ENCODE data around the gene PAPPA2. TPM values are rescaled to one million over a fixed set of nuclear protein-coding genes. Genes with fewer than 3 reads are reported as not detected.
"Not testable (repeated sequence)": the region's sequence is repeated elsewhere in the genome, so short reads cannot be mapped to it uniquely, and the experiment has no call there.

The PAPPA2 gene
- total RNA-seq, 1 experiment from 2014 or later: 1.2 TPM

DNA sequence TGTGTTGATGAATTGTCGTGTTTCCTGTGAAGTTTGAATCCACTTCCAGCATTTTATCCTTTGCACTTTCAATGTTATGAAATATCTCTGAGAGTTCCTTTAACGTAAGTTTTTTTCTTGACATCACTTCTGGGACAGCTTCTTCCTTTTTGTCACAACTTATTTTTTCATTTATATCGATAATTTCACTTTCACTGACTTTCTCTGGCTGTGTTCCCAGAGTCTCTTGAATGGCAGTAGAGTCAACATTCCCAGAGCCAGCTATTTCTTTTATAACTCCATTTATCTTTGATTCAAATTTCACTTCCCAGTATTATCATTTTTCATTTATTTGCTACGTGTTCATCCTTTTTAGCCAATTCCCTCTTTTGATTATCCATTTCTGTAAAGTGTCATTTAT, 256.5 kb downstream of the PAPPA2 start:
- DNase-seq (ENCODE audit: low read depth in 1 of 2, low spot score in 2 of 2): no peak
- no peaks in the 10 kb centered on the region for H3K36me3 ChIP-seq
- H3K9me3 ChIP-seq (replicated peaks): no peaks in the 10 kb centered on the region
- no peaks in the 10 kb centered on the region for H3K27me3 ChIP-seq (replicated peaks)
- no peaks in the 10 kb centered on the region for H3K4me1 ChIP-seq (replicated peaks)
- H3K27ac ChIP-seq: no peak overlapping the region
- H3K4me3 ChIP-seq: no peak overlapping the region

DNA sequence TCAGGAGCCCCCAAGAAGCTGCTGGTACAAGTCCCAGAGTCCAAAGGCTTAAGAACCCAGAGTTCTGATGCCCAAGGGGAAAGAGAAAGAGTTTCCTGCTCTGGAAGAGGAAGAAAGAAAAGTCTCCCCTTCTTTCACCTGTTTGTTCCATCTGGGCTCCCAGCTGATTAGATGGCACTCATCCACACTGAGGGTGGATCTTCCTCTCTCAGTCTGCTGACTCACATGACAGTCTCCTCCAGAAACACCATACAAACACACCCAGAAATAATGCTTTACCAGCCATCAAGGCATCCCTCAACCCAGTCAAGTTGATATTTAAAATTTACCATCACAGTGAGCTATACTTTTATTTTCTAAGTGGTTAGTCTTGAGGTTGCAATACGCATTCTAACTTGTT, 257.9 kb downstream of the PAPPA2 start:
- Histone ChIP-seq H3K27ac (no peak overlapping the region), H3K27me3 (replicated peaks) (no peaks in the 10 kb centered on the region), H3K9me3 (replicated peaks) (no peaks in the 10 kb centered on the region), H3K4me3 (no peak overlapping the region), H3K4me1 (replicated peaks) (no peaks in the 10 kb centered on the region), H3K36me3 (no peaks in the 10 kb centered on the region)
- DNase-seq (ENCODE audit: low read depth in 1 of 2, low spot score in 2 of 2): no peak

DNA sequence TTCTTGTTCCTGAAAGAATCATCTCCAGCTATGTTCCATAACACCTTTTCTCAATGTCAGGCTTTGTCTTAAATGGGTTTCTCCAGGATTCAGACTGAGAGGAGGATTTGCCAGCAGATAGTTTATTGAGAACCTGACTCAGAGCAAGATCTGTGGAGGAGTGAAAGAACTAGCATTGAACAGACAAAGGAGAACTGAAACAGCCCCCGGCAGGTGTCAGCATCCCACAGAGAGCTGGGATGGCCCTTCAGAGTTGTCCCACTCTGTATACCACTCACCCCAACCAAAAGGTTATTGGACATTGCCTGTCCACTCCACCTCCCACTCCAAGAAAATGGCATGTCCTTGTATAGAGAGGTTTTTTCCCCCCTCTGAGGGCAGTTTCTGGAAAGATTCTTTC, 270.7 kb downstream of the PAPPA2 start:
- no peak overlapping the region for H3K4me3 ChIP-seq
- no peaks in the 10 kb centered on the region for H3K4me1 ChIP-seq (replicated peaks)
- no peaks in the 10 kb centered on the region for H3K36me3 ChIP-seq
- no peak overlapping the region for H3K27ac ChIP-seq
- no peak for DNase-seq (ENCODE audit: low read depth in 1 of 2, low spot score in 2 of 2)
- no peaks in the 10 kb centered on the region; the same call in 1 of the 2 replicates for H3K9me3 ChIP-seq (replicated peaks)
- H3K27me3 ChIP-seq (replicated peaks): no peaks in the 10 kb centered on the region

DNA sequence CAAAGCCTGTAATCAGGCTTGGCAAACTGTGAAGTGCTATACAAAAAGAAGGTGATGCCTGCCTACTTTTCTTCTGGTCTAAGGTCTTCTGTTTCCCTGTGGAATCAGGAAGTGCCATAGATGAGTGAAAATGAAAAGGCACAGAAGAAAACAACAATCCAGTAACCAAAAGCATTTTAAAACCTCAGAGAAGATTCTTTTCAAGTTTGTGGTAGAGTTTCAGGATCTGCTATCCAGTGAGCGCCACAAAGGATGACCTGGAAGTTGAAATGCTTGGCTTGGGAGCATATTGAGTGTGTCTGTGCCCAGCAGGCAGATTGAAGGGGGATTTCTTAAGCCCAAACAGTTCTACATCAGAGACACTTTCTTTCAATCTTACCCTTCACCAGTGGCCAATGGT, 272.2 kb downstream of the PAPPA2 start:
- no peaks in the 10 kb centered on the region for H3K36me3 ChIP-seq
- no peaks in the 10 kb centered on the region for H3K27me3 ChIP-seq (replicated peaks)
- no peak overlapping the region for H3K27ac ChIP-seq
- no peak overlapping the region for H3K4me3 ChIP-seq
- H3K4me1 ChIP-seq (replicated peaks): no peaks in the 10 kb centered on the region
- no peak for DNase-seq (ENCODE audit: low read depth in 1 of 2, low spot score in 2 of 2)
- no peaks in the 10 kb centered on the region; the same call in 1 of the 2 replicates for H3K9me3 ChIP-seq (replicated peaks)

DNA sequence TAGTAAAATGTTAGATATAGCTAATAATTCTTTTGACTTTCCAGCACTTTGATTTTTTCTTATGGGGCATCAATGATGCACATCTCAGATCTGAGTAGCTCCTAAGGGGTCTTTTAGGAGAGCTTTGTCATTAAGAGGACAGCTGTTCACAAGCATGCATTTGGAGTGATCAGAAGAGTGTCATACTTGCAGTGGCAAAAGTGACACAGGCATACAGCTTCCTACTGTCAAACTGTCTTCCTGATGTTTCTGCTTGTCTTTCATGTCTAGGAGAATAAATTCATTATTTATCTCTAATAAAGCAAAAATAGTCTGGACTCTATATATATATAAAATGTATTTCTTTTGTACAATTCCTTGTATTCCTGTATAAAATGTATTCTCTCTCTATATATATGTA, 273.0 kb downstream of the PAPPA2 start:
- Histone ChIP-seq H3K4me3 (no peak overlapping the region), H3K27ac (no peak overlapping the region), H3K27me3 (replicated peaks) (no peaks in the 10 kb centered on the region), H3K9me3 (replicated peaks) (no peaks in the 10 kb centered on the region; the same call in 1 of the 2 replicates), H3K36me3 (no peaks in the 10 kb centered on the region), H3K4me1 (replicated peaks) (no peaks in the 10 kb centered on the region)
- no peak for DNase-seq (ENCODE audit: low read depth in 1 of 2, low spot score in 2 of 2)

DNA sequence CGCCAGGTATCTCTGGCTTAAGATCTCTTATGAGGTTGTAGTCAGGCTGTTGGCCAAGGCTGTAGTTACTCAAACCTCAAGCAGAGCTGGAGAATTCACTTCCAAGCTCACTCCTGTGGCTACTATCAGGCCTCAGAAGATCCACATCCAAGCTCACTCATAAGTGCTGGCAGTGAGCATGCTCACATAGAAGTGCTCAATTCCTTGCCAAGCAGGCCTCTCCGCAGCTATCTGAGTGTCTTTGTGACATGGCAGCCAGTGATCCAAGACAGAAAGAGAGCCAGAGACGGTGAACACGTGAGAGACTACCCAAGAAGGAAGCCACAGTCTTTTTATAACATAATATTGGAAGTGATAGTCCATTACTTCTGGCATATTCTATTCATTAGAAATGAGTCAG, 278.2 kb downstream of the PAPPA2 start:
- peaks cover 9% of the 10 kb centered on the region for H3K4me1 ChIP-seq (replicated peaks)
- no peak overlapping the region for H3K27ac ChIP-seq
- no peak for DNase-seq (ENCODE audit: low read depth in 1 of 2, low spot score in 2 of 2)
- H3K4me3 ChIP-seq: no peak overlapping the region
- no peaks in the 10 kb centered on the region for H3K36me3 ChIP-seq
- H3K9me3 ChIP-seq (replicated peaks): no peaks in the 10 kb centered on the region; the same call in 1 of the 2 replicates
- H3K27me3 ChIP-seq (replicated peaks): no peaks in the 10 kb centered on the region

DNA sequence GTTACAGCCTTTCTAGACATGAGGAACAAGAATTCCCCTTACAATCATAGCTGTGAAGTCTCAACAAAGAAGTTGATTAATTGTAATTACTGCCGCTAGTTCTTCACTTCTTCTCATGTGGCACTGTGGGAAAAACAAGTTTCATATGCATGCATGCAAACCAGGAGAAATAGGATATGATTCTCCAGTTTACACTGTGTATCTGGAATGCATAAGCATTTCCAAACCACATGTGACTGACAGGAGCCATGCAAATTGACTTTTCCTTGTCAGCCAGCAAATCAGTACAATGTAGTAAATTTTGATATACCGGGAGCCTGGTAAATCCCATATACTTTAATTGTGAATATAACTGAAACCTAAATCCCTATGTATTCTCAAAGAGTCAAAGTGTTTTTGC, 279.3 kb downstream of the PAPPA2 start:
- H3K9me3 ChIP-seq (replicated peaks): no peaks in the 10 kb centered on the region; the same call in 1 of the 2 replicates
- no peak for DNase-seq (ENCODE audit: low read depth in 1 of 2, low spot score in 2 of 2)
- no peak overlapping the region for H3K4me3 ChIP-seq
- no peaks in the 10 kb centered on the region for H3K27me3 ChIP-seq (replicated peaks)
- no peak overlapping the region for H3K27ac ChIP-seq
- no peaks in the 10 kb centered on the region for H3K36me3 ChIP-seq
- H3K4me1 ChIP-seq (replicated peaks): peaks cover 9% of the 10 kb centered on the region

DNA sequence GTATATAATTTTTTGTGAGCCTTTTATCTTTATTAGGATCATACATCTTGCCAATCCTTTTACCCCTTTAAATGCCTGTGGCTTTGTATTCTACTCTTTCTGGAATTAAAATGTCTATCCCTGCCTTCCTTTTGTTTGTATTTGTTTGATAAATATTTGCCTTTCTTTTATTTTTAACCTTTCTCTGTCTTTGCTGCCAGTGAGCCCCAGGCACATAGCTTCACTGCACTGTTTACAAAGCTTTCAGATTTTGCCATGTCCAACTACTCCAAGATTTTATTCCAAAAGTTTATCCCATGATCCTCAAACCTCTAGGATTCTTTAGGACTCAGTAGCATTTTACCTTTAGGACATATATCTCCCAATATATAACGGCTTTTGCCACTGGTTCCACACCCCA, 281.2 kb downstream of the PAPPA2 start:
- Histone ChIP-seq H3K27ac (no peak overlapping the region), H3K9me3 (replicated peaks) (no peaks in the 10 kb centered on the region; the same call in none of the 2 replicates), H3K27me3 (replicated peaks) (no peaks in the 10 kb centered on the region), H3K4me3 (no peak overlapping the region), H3K36me3 (no peaks in the 10 kb centered on the region), H3K4me1 (replicated peaks) (peaks cover 9% of the 10 kb centered on the region)
- peak in 1 of 2 experiments; percentile 14 for DNase-seq (ENCODE audit: low read depth in 1 of 2, low spot score in 2 of 2)

DNA sequence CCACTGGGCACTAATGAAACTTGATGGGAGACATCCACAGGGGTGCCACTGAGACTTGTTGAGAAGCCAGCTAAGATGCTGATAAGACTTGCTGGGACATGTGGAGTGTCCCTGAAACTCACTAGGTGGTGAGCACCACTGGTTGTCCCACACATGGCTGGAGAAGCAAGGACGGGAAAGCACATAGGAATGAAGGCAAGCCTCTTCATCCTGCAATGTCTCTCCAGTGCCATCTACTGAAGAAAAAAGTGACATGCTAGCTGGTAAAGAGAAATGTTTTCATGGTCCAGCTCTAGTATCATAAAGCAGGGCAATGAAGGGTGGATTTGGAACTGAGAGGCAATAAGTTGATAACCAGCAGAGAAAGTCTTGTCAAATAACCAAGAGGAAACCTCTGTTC, 283.0 kb downstream of the PAPPA2 start:
- no peaks in the 10 kb centered on the region for H3K27me3 ChIP-seq (replicated peaks)
- H3K9me3 ChIP-seq (replicated peaks): peaks cover 3% of the 10 kb centered on the region
- no peaks in the 10 kb centered on the region for H3K36me3 ChIP-seq
- no peak overlapping the region for H3K27ac ChIP-seq
- DNase-seq (ENCODE audit: low read depth in 1 of 2, low spot score in 2 of 2): no peak
- H3K4me3 ChIP-seq: no peak overlapping the region
- peaks cover 9% of the 10 kb centered on the region for H3K4me1 ChIP-seq (replicated peaks)

DNA sequence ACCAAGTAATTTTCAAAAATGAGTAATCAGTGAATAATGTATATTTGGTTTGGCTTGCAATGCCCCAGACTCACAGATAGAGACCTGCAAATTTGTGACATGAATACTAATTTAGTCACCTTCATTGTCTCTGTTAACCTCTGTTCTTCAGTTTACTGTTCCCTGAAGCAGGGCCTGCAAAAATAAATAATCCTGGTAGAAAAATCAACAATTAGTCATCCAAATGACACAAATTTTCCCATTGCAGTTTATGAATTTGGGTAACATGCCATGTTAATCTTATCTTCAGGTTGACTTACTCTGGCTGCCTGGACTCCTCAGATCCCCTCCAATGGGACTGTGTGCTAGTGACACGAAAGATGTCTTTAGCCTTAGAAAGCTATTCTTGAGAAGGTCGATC, 289.5 kb downstream of the PAPPA2 start:
- H3K27me3 ChIP-seq (replicated peaks): no peaks in the 10 kb centered on the region
- DNase-seq (ENCODE audit: low read depth in 1 of 2, low spot score in 2 of 2): peak in 1 of 2 experiments; percentile 78
- H3K9me3 ChIP-seq (replicated peaks): peaks cover 3% of the 10 kb centered on the region; the same call in 1 of the 2 replicates
- no peaks in the 10 kb centered on the region for H3K36me3 ChIP-seq
- no peak overlapping the region for H3K4me3 ChIP-seq
- H3K4me1 ChIP-seq (replicated peaks): peaks cover 9% of the 10 kb centered on the region
- H3K27ac ChIP-seq: no peak overlapping the region

DNA sequence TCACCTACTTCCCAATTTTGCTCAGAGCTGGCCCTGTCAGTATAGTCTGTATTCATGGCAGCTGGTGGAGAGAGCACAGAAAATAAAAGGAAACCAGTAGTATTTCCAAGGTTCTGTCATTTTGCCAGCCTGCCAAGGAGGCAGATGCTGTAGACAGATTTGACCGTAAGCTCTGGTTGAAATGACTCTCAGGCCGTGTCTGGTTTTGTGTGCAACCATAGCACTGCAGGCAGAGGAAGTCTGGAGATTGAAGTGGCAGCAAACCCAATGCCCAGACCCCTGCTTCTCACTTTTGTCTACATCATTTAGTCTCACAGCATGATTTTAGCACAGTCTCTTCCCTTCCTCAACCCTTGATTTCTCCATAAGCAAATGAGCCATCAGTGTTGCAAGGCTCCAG, 291.7 kb downstream of the PAPPA2 start:
- H3K9me3 ChIP-seq (replicated peaks): no peaks in the 10 kb centered on the region
- no peak for DNase-seq (ENCODE audit: low read depth in 1 of 2, low spot score in 2 of 2)
- H3K36me3 ChIP-seq: no peaks in the 10 kb centered on the region
- H3K27ac ChIP-seq: no peak overlapping the region
- H3K27me3 ChIP-seq (replicated peaks): no peaks in the 10 kb centered on the region
- H3K4me3 ChIP-seq: no peak overlapping the region
- H3K4me1 ChIP-seq (replicated peaks): peaks cover 9% of the 10 kb centered on the region

DNA sequence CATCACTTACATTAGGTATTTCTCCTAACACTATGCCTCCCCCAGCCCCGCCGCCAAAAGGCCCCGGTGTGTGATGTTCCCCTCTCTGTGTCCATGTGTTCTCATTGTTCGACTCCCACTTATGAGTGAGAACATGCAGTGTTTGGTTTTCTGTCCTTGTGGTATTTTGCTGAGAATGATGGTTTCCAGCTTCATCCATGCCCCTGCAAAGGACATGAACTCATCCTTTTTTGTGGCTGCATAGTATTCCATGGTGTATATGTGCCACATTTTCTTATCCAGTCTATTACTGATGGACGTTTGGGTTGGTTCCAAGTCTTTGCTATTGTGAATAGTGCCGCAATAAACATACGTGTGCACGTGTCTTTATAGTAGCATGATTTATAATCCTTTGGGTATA, 293.8 kb downstream of the PAPPA2 start:
- DNase-seq (ENCODE audit: low read depth in 1 of 2, low spot score in 2 of 2): not testable (repeated sequence)

DNA sequence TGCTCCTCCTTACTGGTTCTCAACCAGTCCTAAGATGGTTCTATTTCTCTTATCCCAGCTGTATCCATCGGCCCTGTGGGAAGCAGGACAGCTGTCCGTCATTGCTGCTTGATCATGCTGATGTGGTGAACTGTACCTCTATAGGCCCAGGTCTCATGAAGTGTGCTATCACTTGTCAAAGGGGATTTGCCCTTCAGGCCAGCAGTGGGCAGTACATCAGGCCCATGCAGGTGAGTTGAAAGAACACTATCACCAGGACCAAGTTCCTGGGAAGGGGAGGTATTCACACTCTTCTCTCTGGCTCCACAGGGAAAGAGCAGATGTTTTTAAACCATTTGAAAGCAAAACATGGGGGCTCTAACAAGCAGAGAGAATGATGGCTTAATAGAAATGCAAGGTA, 302.6 kb downstream of the PAPPA2 start:
- Histone ChIP-seq H3K27ac (no peak overlapping the region), H3K4me1 (replicated peaks) (no peaks in the 10 kb centered on the region), H3K27me3 (replicated peaks) (0 out of 2 replicates have a peak, but pooled peaks cover 5% of the 10 kb centered on the region), H3K36me3 (no peaks in the 10 kb centered on the region), H3K4me3 (no peak overlapping the region), H3K9me3 (replicated peaks) (no peaks in the 10 kb centered on the region)
- no peak for DNase-seq (ENCODE audit: low read depth in 1 of 2, low spot score in 2 of 2)

More for the DNA sequence above, 293.8 kb downstream of the PAPPA2 start:
- not testable (repeated sequence) for H3K9me3 ChIP-seq (replicated peaks); H3K27ac ChIP-seq; H3K4me3 ChIP-seq; H3K4me1 ChIP-seq (replicated peaks); H3K36me3 ChIP-seq; H3K27me3 ChIP-seq (replicated peaks)

DNA sequence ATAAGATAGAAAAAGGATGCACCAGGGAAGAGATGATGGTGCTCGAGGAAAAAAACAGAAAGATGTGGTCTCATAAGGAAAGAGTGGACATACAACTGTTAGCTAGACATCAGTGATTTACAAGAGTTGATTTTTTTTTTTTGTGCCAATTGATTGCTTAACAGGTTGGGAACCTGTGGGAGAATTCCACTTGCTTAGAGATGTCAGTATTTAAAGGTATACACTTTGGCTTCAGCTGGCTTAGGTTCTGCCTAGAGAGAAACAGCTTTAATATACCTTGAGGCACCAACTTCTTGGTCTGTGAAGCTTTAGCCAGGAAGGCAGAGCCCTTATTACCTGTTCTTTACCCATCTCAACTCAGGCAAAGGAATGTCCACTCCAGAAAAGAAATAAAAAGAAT, 303.8 kb downstream of the PAPPA2 start:
- Histone ChIP-seq H3K4me1 (replicated peaks) (no peaks in the 10 kb centered on the region), H3K36me3 (no peaks in the 10 kb centered on the region), H3K27ac (no peak overlapping the region), H3K27me3 (replicated peaks) (0 out of 2 replicates have a peak, but pooled peaks cover 5% of the 10 kb centered on the region), H3K4me3 (no peak overlapping the region), H3K9me3 (replicated peaks) (no peaks in the 10 kb centered on the region)
- DNase-seq (ENCODE audit: low read depth in 1 of 2, low spot score in 2 of 2): no peak

DNA sequence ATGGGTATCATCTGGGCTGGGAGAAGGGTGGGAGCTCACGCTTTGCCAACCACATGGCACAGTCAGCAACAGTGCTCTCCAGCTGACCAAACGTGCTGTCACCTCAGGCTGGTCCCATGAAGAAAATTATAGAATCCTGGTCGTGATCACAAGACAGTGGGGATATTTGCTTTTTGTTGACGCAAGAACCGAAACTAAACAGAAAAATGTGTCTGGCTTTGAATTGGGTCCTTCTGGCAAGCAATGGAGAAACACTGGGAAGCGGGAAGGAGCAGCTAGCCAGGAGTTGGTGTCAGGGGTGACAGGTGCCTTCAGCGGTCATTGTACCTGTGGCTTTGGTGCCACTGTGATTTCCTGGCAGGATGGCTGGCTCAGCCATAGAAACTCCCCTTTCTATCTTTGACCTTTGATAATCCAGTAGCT, 304.8 kb downstream of the PAPPA2 start:
- H3K36me3 ChIP-seq: no peaks in the 10 kb centered on the region
- H3K4me1 ChIP-seq (replicated peaks): no peaks in the 10 kb centered on the region
- no peak overlapping the region for H3K27ac ChIP-seq
- no peaks in the 10 kb centered on the region for H3K9me3 ChIP-seq (replicated peaks)
- 0 out of 2 replicates have a peak, but pooled peaks cover 5% of the 10 kb centered on the region for H3K27me3 ChIP-seq (replicated peaks)
- H3K4me3 ChIP-seq: no peak overlapping the region
- DNase-seq (ENCODE audit: low read depth in 1 of 2, low spot score in 2 of 2): no peak
